A673 (cell line): Measurements from ENCODE around the gene GTPBP6. TPM values are rescaled to one million over a fixed set of nuclear protein-coding genes. Genes with fewer than 3 reads are reported as not detected.

Experiments
- BruUV-seq: library from RNA; stranded (reverse); fragments of 400-500 nt; replicated peaks from 2 replicates; lab custom pipeline; 2021; lab: Mats Ljungman, UMichigan
- CTCF ChIA-PET: fragments of 300-600 bp; sonication (Branson Sonifier 250); formaldehyde crosslinking; loops from one replicate; lab custom pipeline; 2022; ENCODE audit warnings: antibody characterized with exemption; lab: Charles Lee
- POLR2A ChIA-PET: fragments of 300-600 bp; sonication (Branson Sonifier 250); formaldehyde crosslinking; loops from one replicate; lab custom pipeline; 2022; ENCODE audit warnings: antibody characterized with exemption; ENCODE audit not compliant: low non-redundant PET; lab: Charles Lee
- DNase-seq: peaks from one replicate; pipeline ENCODE4 v3.0.0-alpha.2; 2015; ENCODE audit warnings: low spot score
- H3K27ac ChIP-seq: fragments of 200-600 bp; sonication (generic); 2 replicates; pipeline ENCODE4 v1.5.1; 2016; ENCODE audit warnings: mixed run types, low read depth, mild to moderate bottlenecking, mixed read lengths, antibody characterized with exemption, low read length; ENCODE audit not compliant: poor library complexity, severe bottlenecking
- H3K27me3 ChIP-seq: fragments of 200-600 bp; sonication (generic); replicated peaks from 2 replicates; pipeline ENCODE4 v1.6.1; 2017; ENCODE audit warnings: mixed run types, low read depth, mild to moderate bottlenecking, mixed read lengths, antibody characterized with exemption, low read length; ENCODE audit not compliant: insufficient read depth, poor library complexity
- H3K36me3 ChIP-seq: fragments of 200-600 bp; sonication (generic); 2 replicates; pipeline ENCODE4 v1.6.1; 2016; ENCODE audit warnings: mixed run types, mild to moderate bottlenecking, mixed read lengths, antibody characterized with exemption, low read length; ENCODE audit not compliant: insufficient read depth, poor library complexity, severe bottlenecking
- H3K4me1 ChIP-seq: fragments of 200-600 bp; sonication (generic); 2 replicates; pipeline ENCODE4 v1.6.1; 2017; ENCODE audit warnings: mixed run types, mild to moderate bottlenecking, mixed read lengths, antibody characterized with exemption, low read length; ENCODE audit not compliant: insufficient read depth, poor library complexity, severe bottlenecking
- H3K4me3 ChIP-seq: fragments of 200-600 bp; sonication (generic); 2 replicates; pipeline ENCODE4 v1.5.1; 2016; ENCODE audit warnings: low read depth, mixed run types, mild to moderate bottlenecking, mixed read lengths, low read length; ENCODE audit not compliant: poor library complexity, severe bottlenecking
- H3K9me3 ChIP-seq: fragments of 200-600 bp; sonication (generic); 2 replicates; pipeline ENCODE4 v1.6.1; 2016; ENCODE audit warnings: mixed run types, low read depth, mild to moderate bottlenecking, mixed read lengths, antibody characterized with exemption, low read length; ENCODE audit not compliant: poor library complexity, severe bottlenecking
- CTCF ChIP-seq: fragments of 300-800, 200-600 bp; sonication (generic); conservative IDR thresholded peaks from 2 replicates; pipeline ENCODE4 v1.5.1; 2017; ENCODE audit warnings: low read depth, mild to moderate bottlenecking, antibody characterized with exemption, low read length, moderate library complexity, mixed read lengths
- EZH2 ChIP-seq: fragments of 200-600 bp; sonication (generic); IDR thresholded peaks from 2 replicates; pipeline ENCODE4 v1.6.1; 2017; ENCODE audit warnings: borderline replicate concordance, low read depth, mild to moderate bottlenecking, mixed read lengths, antibody characterized with exemption, low read length; ENCODE audit not compliant: poor library complexity, severe bottlenecking
- intact Hi-C: fragments of 100-400 bp; cut with micrococcal nuclease; formaldehyde crosslinking; loops from one replicate; pipeline ENCODE4 v1.10.0; 2022; ENCODE audit not compliant: unreplicated experiment
- total RNA-seq: library from RNA; stranded (reverse); gene quantifications from 2 replicates; pipeline ENCODE4 v1.2.3, GENCODE V29; 2021

GTPBP6 gene
- total RNA-seq, 1 experiment from 2014 or later = 85.1 TPM

GRCh38 chrX:361231-362145, 42.9 kb upstream of the GTPBP6 start:
- H3K36me3 ChIP-seq = no peaks in the 10 kb centered on the region
- no peaks in the 10 kb centered on the region for H3K27me3 ChIP-seq
- no peaks in the 10 kb centered on the region for H3K4me1 ChIP-seq
- DNase-seq = no peak
- no peak overlapping the region for H3K27ac ChIP-seq
- H3K9me3 ChIP-seq = no peaks in the 10 kb centered on the region
- POLR2A ChIA-PET = no interaction called here
- CTCF ChIA-PET = no interaction called here
- BruUV-seq = no TSS peak
- H3K4me3 ChIP-seq = no peak overlapping the region
- intact Hi-C loops = no loop called here
- no peak for TF ChIP-seq CTCF
- no peak for TF ChIP-seq EZH2

- no TSS peak for BruUV-seq
- intact Hi-C loops = no loop called here
- H3K36me3 ChIP-seq = no peaks in the 10 kb centered on the region
- DNase-seq = no peak
- POLR2A ChIA-PET = no interaction called here
- no peak overlapping the region for H3K27ac ChIP-seq
- H3K4me1 ChIP-seq = no peaks in the 10 kb centered on the region
- H3K4me3 ChIP-seq = no peak overlapping the region
- H3K27me3 ChIP-seq = no peaks in the 10 kb centered on the region
- TF ChIP-seq CTCF (no peak), EZH2 (no peak)
- no peaks in the 10 kb centered on the region for H3K9me3 ChIP-seq
- CTCF ChIA-PET = no interaction called here
Observed at GRCh38 chrX:360496-361150, 42.0 kb upstream of the GTPBP6 start.

DNA sequence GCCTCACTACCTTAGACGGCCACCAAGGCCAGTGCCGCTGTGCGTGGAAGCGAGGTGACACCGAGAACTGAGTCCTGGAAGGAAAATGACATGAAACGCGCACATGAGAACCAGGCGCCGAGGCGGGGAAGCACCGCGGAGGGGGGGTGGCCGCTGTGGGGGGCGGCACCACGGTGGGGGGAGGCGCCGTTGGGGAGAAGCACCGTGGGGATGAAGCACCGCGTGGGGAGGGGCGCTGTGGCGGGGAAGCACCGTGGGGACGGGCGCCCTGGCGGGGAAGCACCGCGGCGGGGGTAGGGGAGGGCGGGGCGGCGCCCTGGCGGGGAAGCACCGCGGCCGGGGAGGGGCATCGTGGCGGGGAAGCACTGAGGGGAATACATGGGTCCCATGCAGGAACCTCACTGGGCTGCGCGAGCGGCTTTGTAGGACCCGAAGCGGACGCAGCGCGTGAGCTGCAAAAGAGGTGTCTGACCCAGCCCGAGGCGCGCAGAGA, 40.1 kb upstream of the GTPBP6 start:
- ChIA-PET CTCF (no interaction called here), POLR2A (no interaction called here)
- H3K27me3 ChIP-seq = no peaks in the 10 kb centered on the region
- no peak for TF ChIP-seq EZH2
- BruUV-seq = no TSS peak
- H3K36me3 ChIP-seq = no peaks in the 10 kb centered on the region
- no peaks in the 10 kb centered on the region for H3K9me3 ChIP-seq
- intact Hi-C loops = no loop called here
- DNase-seq = no peak
- no peak overlapping the region for H3K27ac ChIP-seq
- no peak overlapping the region for H3K4me3 ChIP-seq
- no peaks in the 10 kb centered on the region for H3K4me1 ChIP-seq
